HG03039 (cell line): ENCODE data around the gene SNAPC4.

ENCODE experiments used
- ATAC-seq: cut with Tn5 transposase; IDR thresholded peaks from one replicate; pipeline ENCODE4 v1.9.1; 2021; ENCODE audit warnings: mild to moderate bottlenecking, moderate library complexity; ENCODE audit not compliant: unreplicated experiment

SNAPC4 gene

GRCh38 chr9:136393531-136393930 is 6.4 kb downstream of the SNAPC4 start:
- ATAC-seq, result no peak

DNA sequence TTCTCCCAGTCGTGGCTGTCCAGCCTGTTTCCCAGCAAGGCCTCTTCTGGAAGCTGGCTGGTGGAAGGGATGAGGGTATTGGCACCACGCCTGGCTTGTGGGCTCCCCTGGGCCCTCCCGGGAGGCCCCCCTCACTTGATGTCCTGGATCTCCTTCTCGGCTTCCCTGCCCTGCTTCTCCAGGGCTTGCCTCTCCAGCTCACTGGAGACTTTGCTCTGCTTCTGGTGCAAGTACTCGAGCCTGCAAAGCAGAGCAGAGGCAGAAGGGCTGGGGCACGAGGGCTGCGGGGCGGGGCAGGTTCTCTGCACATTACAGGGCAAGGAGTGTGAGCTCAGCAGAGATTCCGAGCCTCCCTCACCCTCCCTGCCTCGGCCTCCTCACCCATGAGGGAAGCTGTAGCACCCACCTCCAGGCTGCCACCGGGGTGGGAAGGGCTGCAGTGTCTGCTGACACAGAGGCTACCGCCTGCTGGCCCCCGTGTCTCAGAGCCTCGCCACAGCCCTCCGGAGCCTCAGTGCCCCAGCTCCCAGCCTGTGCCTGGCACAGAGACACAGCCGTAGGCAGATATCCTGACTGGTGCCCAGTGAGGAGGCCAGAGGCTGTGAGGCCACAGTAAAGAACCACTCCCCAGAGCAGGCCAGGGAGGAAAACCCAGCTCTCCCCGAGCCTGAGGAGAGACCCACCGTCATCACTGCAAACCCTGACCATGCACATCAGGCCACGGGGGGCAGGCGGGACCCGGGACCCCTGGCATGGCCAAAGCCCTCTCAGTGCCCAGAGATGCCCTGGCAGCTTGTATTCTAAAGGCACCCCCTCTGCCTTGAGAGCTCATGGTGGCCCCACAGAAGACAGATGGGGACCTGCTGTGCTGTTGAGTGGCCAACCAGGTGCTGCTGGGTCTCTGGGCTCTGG is 7.2 kb downstream of the SNAPC4 start:
- ATAC-seq, result no peak

DNA sequence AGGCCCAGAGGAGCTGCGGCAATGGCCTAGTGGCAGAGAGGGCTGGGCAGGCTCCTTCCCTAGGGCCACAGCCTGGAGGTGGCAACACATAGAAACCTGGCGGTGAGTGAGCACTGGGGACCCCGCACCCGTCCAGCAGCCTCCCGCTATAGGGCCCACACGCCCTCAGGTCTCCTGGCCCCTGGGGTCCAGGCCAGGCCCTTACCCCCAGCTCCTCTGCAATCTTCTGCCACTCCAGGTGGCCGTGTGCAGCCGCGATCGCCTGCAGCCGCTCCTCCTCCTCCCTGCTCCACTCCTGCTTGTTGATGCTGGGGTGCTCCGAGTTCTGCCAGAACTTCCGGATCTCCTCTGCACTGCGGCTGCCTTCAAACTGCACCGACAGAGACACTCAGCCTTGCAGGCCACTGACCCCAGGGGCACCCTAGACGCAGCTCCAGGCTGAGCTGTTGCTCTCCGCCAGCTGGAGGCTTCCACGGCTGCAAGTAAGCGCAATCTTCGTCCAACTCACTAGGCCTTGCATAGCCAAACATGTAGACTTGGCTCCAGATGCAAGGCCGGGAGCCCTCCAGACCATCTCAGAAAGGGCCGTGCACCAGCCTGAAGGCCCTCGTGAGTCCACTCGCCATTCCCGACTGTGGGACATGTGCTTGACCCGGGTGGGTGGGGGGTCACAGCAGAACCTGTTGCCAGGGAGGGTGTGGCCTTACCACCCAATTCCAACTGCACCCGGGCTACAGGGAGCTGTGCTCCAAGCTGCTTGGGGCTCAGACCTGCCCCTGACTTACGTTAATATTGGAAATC is 8.0 kb downstream of the SNAPC4 start:
- no peak for ATAC-seq

DNA sequence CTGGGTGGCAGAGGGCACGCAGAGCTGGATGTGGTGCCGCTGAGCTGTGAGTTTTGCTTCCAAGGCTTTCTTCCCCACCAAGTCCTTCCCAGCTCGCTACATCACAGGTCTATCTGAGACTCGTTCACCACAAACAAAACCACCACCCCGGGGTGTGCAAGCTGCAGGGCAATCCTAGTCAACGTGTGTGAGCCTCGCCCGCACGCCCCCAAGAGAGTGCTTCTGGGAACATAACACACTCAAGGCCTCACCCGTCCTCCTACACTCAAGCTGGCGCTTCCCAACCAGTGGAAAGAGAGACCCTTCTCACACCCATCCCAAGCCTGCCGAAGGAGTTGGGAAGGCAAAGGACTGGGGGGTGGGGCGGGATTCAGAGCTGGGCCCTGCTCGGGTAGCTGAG is 10.6 kb downstream of the SNAPC4 start:
- no peak for ATAC-seq

GRCh38 chr9:136387217-136387616 is 12.8 kb downstream of the SNAPC4 start:
- ATAC-seq, result no peak

- ATAC-seq, result no peak
Measured at GRCh38 chr9:136386018-136386417, 14.0 kb downstream of the SNAPC4 start.

DNA sequence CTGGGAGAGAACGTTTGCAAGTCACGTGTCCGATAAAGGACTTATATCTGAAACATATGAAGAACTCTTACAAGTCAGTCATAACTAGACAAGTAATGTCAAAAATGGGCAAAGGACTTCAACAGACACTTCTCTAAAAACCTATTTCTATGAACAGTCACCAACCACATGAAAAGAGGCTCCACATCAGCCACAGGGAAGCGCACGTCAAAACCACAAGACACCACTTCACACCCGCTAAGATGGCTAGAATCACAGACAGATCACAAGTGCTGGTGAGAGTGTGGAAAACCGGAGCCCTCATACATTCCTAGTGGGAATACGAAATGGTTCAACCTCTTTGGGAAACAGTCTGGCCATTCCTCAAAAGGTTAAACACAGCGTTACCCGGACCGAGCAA is 15.0 kb downstream of the SNAPC4 start:
- ATAC-seq, result no peak

DNA sequence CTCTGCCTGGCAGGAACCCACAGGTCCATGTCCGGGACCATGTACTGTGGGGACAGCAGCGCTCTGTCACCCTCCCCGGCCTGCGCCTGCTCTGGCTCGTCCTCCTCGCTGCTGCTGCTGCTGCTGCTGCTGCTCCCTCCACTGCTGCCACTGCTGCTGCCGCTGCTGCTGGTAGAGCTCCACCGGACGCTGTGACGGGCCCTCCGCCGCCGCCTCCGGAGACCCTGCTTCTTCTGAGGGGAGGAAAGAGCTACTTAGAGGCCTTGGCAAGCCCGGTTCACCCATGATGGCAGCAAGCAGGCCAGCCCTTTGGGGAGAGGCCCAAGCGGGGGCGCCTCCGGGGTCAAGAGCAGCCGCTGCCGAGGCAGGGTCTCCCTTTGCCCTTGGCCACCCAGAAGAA is 16.5 kb downstream of the SNAPC4 start:
- no peak for ATAC-seq

DNA sequence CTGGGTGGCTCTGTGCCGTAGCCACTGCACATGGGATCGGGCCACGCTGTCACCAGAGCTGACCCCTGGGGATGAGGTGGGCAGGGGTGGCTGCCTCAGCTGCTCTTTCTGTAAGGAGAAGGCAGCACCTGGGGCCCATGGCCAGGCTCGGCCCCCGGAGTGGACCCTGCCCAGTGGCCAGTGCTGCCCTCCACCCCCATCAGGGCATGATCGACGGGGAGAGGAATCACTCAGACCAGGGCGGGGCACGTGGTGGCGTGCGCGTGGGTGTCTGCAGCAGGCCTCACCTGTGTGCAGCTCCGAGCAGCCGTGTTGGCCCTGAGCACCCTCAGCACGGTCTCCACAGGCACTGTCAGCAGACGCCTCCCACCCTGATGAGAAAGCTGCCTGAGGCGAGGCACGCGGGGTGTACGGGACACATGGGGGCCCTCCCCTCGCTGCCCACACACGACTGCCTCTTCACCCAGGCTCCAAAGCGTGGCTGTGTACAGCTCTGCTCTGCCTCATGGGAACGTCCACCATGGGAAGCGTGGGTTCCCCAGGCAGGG is 17.9 kb downstream of the SNAPC4 start:
- no peak for ATAC-seq

GRCh38 chr9:136381311-136381710 is 18.7 kb downstream of the SNAPC4 start:
- no peak for ATAC-seq

DNA sequence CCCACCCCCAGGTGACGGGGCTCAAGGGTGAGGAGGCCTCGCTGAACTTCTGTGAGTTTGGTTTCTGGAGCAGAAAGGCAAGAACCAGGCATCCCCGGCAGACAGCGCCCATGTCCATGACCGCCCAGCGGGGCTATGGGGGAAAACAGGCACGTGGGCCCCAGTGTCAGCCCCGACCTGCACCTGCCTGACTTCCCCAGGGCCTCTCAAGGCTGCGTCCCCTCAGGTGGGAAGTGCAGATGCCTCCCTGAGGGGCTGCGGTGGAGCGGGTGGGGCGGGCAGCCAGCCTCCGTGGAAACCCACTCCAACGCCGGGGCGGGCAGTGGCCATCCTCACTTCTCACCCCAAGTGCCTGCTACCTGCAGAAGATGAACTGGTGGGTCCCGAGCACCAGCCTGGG is 19.6 kb downstream of the SNAPC4 start:
- ATAC-seq, result no peak

- no peak for ATAC-seq
Measured at GRCh38 chr9:136379891-136380290, 20.1 kb downstream of the SNAPC4 start.

DNA sequence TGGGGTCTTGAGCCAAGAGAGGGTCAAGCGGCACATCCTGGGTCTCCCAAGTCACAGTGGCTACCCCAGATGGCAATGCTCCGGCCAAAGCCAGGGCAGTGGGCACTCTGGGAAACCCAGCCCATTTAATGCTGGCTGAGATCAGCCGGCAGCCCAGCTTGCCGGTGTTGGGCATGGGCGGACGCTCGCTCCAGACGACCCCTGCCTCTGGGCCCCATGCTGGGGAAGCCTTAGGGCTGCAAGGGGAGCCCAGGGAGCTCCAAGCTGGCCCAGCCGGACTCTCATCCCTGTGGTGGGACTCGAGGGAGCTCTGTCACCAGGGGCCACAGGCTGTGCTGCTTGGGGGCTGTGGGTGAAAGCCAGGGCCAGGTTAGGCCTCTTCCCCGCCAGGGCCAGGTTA is 20.6 kb downstream of the SNAPC4 start:
- ATAC-seq, result no peak

DNA sequence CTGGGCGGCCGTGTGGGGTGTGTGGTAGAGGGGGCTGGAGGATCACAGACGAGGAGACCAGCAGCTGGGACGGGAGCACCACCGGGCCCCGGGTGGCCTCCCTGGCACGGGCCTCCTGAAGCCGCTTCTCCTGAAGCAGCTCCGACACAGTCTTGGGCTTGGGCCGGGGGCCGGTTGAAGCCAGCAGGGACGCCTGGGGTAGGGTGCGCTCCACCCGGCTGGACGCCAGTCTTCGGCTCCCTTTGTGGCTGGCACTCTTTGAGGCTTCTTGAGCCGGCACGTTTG is 21.0 kb downstream of the SNAPC4 start:
- ATAC-seq, result no peak

DNA sequence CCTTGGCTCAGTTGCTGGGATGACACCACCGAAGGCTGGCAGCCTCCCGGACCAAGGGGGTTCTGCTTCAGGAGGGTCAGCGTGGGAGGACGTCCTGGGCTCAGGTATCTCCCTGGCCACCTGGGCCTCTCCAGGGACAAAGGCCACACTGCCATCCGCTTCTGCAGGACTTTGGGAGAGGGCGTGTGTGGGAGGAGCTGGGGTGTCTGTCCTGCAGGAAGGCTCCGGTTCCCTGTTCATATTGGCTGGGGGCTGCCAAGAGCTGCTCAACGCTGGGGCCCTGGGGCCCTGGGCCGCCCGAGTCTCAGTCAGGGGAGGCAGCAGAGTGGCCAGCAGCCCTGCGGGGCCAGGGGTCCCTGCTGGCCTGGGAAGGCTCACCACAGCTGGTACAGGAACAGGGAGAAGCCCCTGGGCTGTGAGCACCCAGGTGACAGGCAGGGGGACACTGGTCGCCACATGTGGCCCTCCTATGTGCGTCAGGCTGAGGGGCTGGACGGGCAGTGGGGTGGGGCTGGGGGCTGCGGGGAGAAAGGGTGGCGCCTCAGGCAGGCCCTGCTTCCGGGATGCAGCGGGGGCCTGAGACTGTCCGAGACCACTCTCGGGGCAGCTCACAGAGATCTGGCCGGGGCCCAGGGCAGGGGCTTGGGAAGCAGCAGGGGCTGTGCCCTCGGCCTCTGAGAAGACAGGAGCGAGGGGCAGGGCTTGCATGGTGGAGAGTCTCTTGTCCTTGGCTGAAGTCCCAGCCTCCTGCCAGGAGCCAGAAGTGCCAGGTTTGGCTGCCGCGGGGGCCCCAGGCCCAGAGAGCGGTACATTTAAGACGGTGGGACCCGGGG is 21.6 kb downstream of the SNAPC4 start:
- no peak for ATAC-seq

- ATAC-seq, result no peak
Measured at GRCh38 chr9:136377341-136378169, 22.4 kb downstream of the SNAPC4 start.

DNA sequence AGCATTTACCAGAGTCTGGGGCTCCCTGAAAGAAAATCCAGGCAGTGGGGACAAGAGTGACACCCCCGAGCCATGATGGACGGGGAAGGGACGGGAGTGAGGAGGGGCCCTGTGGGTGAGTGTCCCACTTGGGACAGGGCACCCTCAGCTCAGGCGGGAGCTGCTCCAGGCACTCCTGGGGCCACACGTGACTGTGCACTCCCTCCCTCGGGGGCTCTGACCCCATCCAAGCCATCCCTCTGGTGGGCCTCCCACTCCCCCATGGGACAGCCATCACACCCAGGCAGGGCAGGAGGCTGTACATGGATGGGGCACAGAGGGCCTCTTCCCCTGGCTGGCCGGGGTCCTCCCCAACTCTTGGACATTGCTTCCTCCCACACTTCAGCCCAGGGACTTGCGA is 23.5 kb downstream of the SNAPC4 start:
- ATAC-seq, result no peak

- ATAC-seq, result no peak
Measured at GRCh38 chr9:136375096-136375495, 24.9 kb downstream of the SNAPC4 start.

DNA sequence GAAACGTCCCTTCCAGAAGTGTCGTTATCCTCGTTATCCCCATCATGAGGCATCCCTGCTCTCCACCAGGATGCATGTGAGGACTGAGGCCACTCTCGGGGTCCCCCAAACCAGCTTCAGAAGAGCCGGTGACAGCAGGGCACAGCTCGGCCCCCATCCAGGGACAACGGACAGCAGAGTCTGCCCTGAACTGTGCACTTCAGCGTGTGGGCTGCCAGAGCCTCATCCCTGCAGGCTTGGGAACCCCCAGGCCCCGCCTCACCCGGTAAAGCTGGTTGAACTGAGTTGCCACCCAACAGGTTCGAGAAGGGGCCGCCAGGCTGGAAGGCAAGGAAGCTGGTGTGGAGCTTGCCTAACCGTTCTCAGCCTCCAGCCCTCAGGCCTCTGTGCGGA is 25.8 kb downstream of the SNAPC4 start:
- no peak for ATAC-seq
